Subcutaneous abdominal adipose tissue (tissue), 5 donors: ENCODE measurements around the gene SESN2.
A peak's percentile ranks its signal among the peaks of the same experiment; 100 is the strongest.

Source experiments
- H3K27ac ChIP-seq: one replicate; pipeline ENCODE4 v1.7.0; 2013; ENCODE audit warnings: low read depth, mild to moderate bottlenecking, inconsistent platforms, low read length, moderate library complexity
- H3K27me3 ChIP-seq, 5 donors: one replicate each; pipeline ENCODE4 v1.7.0; 2013; ENCODE audit warnings: low read length in 5 of 5, inconsistent platforms in 1 of 5; ENCODE audit not compliant: control insufficient read depth in 5 of 5, insufficient read depth in 4 of 5
- H3K36me3 ChIP-seq, 5 donors: one replicate each; pipeline ENCODE4 v1.7.0; 2013; ENCODE audit warnings: low read length in 5 of 5; ENCODE audit not compliant: control insufficient read depth in 5 of 5, insufficient read depth in 5 of 5
- H3K4me1 ChIP-seq, 5 donors: one replicate each; pipeline ENCODE4 v1.7.0; 2013; ENCODE audit warnings: low read length in 5 of 5, mild to moderate bottlenecking in 3 of 5, moderate library complexity in 1 of 5; ENCODE audit not compliant: control insufficient read depth in 5 of 5, insufficient read depth in 5 of 5
- H3K4me3 ChIP-seq, 5 donors: one replicate each; pipeline ENCODE4 v1.7.0; 2013; ENCODE audit warnings: low read length in 5 of 5, low read depth in 1 of 5
- H3K9ac ChIP-seq, 5 donors: one replicate each; pipeline ENCODE4 v1.7.0; 2013; ENCODE audit warnings: low read length in 5 of 5, mild to moderate bottlenecking in 4 of 5, moderate library complexity in 3 of 5
- H3K9me3 ChIP-seq, 5 donors: one replicate each; pipeline ENCODE4 v1.7.0; 2013; ENCODE audit warnings: low read length in 5 of 5; ENCODE audit not compliant: control insufficient read depth in 5 of 5
- donor health status: healthy.
- donor health status: healthy.
- donor health status: healthy.
- donor health status: healthy.
- donor health status: healthy.

SESN2 gene

DNA sequence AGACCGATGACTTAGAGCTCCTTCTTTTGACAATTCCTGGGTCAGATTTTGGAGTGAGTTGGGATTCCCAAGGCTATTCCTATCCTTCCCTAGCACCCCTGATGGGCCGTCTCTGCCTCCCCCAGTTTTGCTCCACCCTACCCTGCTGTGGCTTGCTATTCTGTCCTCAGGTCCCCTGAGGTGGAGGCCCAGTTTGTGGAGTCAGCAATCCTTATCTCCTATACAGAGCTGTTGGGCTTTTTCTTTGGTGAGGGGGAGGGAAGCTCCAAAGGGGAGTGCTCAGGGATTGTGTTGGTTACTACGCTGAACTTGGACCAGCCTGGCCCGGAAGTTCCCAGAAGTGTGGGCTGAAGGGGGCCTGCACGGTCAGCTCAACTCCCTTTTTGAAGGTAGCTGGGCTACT, 7.6 kb downstream of the SESN2 start:
- no peaks in the 10 kb centered on the region for H3K27me3 ChIP-seq
- peaks cover 3 to 15% (median 7%) of the 10 kb centered on the region in 5 donors for H3K36me3 ChIP-seq
- peak overlapping the region; percentile 23 for H3K27ac ChIP-seq
- H3K9me3 ChIP-seq = no peaks in the 10 kb centered on the region
- H3K4me3 ChIP-seq = no peak overlapping the region
- peak overlapping the region in 4 of 5 donors; percentile 19 to 52 (median 39) for H3K9ac ChIP-seq
- peaks cover 5 to 52% (median 36%) of the 10 kb centered on the region in 5 donors for H3K4me1 ChIP-seq

DNA sequence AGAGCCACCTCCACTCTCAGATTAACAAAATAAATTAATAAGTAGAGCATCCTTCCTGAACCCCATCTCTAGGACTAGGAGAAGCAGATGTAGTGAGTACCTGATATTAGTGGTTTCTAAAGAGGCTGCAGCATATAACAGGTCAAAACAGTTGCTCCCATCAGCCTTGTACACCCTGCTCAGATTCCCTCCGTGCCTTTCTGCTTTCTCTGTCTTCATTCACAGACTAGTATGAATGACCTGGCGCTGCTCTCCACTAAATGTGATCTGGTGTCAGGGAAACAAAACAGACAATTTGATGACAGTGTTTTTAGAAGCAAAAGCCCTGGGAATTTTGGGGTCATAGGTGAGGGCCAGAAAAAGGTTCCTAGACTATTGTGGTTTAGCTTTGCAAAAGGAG, 8.3 kb downstream of the SESN2 start:
- Histone ChIP-seq H3K9ac (peak overlapping the region in 1 of 5 donors; percentile 48), H3K4me3 (no peak overlapping the region), H3K36me3 (peaks cover 3 to 23% (median 14%) of the 10 kb centered on the region in 5 donors), H3K27ac (peak overlapping the region; percentile 23), H3K9me3 (no peaks in the 10 kb centered on the region), H3K4me1 (peaks cover 5 to 45% (median 33%) of the 10 kb centered on the region in 5 donors), H3K27me3 (no peaks in the 10 kb centered on the region)

- Histone ChIP-seq H3K27ac (no peak overlapping the region), H3K4me3 (no peak overlapping the region), H3K9ac (no peak overlapping the region), H3K9me3 (no peaks in the 10 kb centered on the region), H3K27me3 (no peaks in the 10 kb centered on the region), H3K4me1 (peaks cover 2 to 31% (median 21%) of the 10 kb centered on the region in 5 donors), H3K36me3 (peaks cover 5 to 41% (median 33%) of the 10 kb centered on the region in 5 donors)
Measured at GRCh38 chr1:28269529-28269928, 10.2 kb downstream of the SESN2 start.

- Histone ChIP-seq H3K27ac (no peak overlapping the region), H3K27me3 (no peaks in the 10 kb centered on the region), H3K4me1 (peaks cover 0 to 6% (median 5%) of the 10 kb centered on the region in 5 donors), H3K9me3 (no peaks in the 10 kb centered on the region), H3K9ac (no peak overlapping the region), H3K4me3 (no peak overlapping the region), H3K36me3 (peaks cover 9 to 64% (median 49%) of the 10 kb centered on the region in 5 donors)
Measured at GRCh38 chr1:28272215-28272852, 13.0 kb downstream of the SESN2 start.

GRCh38 chr1:28273216-28273860, 14.0 kb downstream of the SESN2 start:
- Histone ChIP-seq H3K36me3 (peaks cover 12 to 73% (median 57%) of the 10 kb centered on the region in 5 donors), H3K9me3 (no peaks in the 10 kb centered on the region), H3K4me3 (no peak overlapping the region), H3K27ac (no peak overlapping the region), H3K27me3 (no peaks in the 10 kb centered on the region), H3K9ac (no peak overlapping the region), H3K4me1 (no peaks in the 10 kb centered on the region)

DNA sequence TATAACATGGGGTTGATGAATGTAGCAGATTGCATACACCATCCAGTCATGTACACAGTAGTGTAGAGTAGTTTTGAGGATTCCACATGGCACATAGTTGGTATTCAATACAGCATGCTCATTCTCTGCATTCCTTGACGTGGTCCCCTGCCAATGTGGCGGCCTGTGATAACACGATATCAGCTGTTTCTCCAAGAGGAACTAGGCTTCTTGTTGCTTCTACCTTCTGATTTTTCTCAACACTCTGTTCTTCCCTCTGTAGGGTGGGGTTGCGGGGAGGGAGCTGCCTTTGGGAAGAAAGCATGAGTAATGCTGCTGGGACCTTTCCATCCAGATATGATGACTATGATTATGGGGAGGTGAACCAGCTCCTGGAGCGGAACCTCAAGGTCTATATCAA, 19.4 kb downstream of the SESN2 start:
- Histone ChIP-seq H3K4me3 (no peak overlapping the region), H3K9ac (no peak overlapping the region), H3K9me3 (no peaks in the 10 kb centered on the region), H3K36me3 (peaks cover 10 to 73% (median 50%) of the 10 kb centered on the region in 5 donors), H3K27ac (peak overlapping the region; percentile 89), H3K27me3 (no peaks in the 10 kb centered on the region), H3K4me1 (peaks cover 14 to 45% (median 41%) of the 10 kb centered on the region in 5 donors)

DNA sequence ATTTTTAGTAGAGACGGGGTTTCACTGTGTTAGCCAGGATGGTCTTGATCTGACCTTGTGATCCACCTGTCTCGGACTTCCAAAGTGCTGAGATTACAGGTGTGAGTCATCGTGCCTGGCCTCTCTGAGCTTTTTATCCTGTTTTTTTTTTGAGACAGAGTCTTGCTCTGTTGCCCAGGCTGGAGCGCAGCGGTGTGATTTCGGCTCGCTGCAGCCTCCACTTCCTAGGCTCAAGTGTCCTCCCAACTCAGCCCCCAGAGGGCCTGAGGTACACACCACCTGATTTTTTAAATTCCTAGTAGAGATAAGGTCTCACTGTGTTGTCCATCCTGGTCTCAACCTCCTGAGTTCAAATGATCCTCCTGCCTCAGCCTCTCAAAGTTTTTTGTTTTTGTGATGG, 20.4 kb downstream of the SESN2 start:
- Histone ChIP-seq H3K36me3 (peaks cover 10 to 63% (median 41%) of the 10 kb centered on the region in 5 donors), H3K9me3 (no peaks in the 10 kb centered on the region), H3K4me1 (peaks cover 14 to 46% (median 46%) of the 10 kb centered on the region in 5 donors), H3K27ac (peak overlapping the region; percentile 89), H3K27me3 (no peaks in the 10 kb centered on the region), H3K9ac (peak overlapping the region in 2 of 5 donors; percentile 24 to 61), H3K4me3 (no peak overlapping the region)

- Histone ChIP-seq H3K9ac (peak overlapping the region in 4 of 5 donors; percentile 21 to 61 (median 40)), H3K27ac (peak overlapping the region; percentile 89), H3K9me3 (no peaks in the 10 kb centered on the region), H3K4me1 (peaks cover 14 to 51% (median 46%) of the 10 kb centered on the region in 5 donors), H3K27me3 (no peaks in the 10 kb centered on the region), H3K4me3 (peak overlapping the region; percentile 5 to 40 (median 13)), H3K36me3 (peaks cover 6 to 56% (median 35%) of the 10 kb centered on the region in 5 donors)
Measured at GRCh38 chr1:28280501-28280900, 21.2 kb downstream of the SESN2 start.

DNA sequence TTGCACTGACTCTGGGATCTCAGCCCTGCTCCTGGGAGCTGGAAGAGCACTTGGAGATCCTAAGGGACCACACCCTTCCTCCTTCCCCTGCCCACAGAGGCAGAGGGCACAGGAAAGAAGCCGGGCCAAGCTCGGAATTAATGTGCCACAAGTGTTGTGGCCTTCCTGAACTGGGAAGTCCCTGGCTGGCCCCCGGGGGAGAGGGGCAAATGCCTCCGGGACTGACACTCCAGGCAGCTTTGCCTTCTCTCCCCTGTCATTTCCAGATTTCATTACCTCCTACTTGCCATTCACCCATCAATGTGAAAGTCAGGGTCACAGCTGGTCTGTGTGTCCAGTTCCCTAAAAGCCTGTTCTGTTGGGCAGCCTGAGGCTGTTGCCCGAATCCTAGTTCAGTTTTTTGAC, 21.7 kb downstream of the SESN2 start:
- Histone ChIP-seq H3K27me3 (no peaks in the 10 kb centered on the region), H3K9ac (peak overlapping the region in 3 of 5 donors; percentile 21 to 61 (median 55)), H3K36me3 (peaks cover 6 to 51% (median 31%) of the 10 kb centered on the region in 5 donors), H3K27ac (peak overlapping the region; percentile 89), H3K4me3 (peak overlapping the region; percentile 5 to 40 (median 13)), H3K4me1 (peaks cover 14 to 52% (median 46%) of the 10 kb centered on the region in 5 donors), H3K9me3 (no peaks in the 10 kb centered on the region)
